ENCODE measurements around the gene BCKDHB. TPM values are rescaled to one million over a fixed set of nuclear protein-coding genes. Genes with fewer than 3 reads are reported as not detected.

The BCKDHB gene
- total RNA-seq, 1 experiment from 2014 or later: 24.3 TPM

DNA sequence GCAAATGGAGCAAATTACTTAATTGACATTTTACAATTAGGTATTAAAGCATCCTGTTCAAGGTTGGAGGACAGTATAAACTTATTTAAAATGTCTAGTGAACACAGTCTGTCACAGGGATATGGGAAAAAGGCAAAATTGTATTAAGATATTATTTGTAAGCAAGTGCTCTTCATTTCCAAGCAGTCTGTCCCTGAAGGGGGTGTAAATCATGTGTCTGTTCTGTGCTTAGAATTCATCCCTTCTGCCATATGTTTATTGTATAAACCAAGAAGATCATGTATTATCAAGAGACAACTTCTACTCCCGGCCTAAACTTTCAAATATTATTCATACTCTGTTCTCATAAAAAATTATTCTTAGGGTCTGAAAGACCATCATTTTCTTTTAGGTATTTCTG lies 144.8 kb downstream of the BCKDHB start:
- ChIA-PET POLR2A (no interaction called here), CTCF (no interaction called here)
- H3K4me1 Mint-ChIP-seq: no peaks in the 10 kb centered on the region
- ATAC-seq (no peak), DNase-seq (ENCODE audit: low spot score) (no peak)
- no peak for TF ChIP-seq FOXK1 (CRISPR knock-in tag; IDR thresholded peaks at IDR 0.05)
- TF ChIP-seq, protein P1, sequence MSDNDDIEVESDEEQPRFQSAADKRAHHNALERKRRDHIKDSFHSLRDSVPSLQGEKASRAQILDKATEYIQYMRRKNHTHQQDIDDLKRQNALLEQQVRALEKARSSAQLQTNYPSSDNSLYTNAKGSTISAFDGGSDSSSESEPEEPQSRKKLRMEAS (CRISPR knock-in tag; IDR thresholded peaks at IDR 0.05): no peak
- no peak for TF ChIP-seq NR2C2 (CRISPR knock-in tag; IDR thresholded peaks at IDR 0.05)
- TF ChIP-seq ZNF219 (CRISPR knock-in tag; IDR thresholded peaks at IDR 0.05; ENCODE audit: borderline replicate concordance): no peak
- TF ChIP-seq IRF2 (CRISPR knock-in tag; IDR thresholded peaks at IDR 0.05; ENCODE audit: borderline replicate concordance, low read depth): no peak
- TF ChIP-seq, protein P2, sequence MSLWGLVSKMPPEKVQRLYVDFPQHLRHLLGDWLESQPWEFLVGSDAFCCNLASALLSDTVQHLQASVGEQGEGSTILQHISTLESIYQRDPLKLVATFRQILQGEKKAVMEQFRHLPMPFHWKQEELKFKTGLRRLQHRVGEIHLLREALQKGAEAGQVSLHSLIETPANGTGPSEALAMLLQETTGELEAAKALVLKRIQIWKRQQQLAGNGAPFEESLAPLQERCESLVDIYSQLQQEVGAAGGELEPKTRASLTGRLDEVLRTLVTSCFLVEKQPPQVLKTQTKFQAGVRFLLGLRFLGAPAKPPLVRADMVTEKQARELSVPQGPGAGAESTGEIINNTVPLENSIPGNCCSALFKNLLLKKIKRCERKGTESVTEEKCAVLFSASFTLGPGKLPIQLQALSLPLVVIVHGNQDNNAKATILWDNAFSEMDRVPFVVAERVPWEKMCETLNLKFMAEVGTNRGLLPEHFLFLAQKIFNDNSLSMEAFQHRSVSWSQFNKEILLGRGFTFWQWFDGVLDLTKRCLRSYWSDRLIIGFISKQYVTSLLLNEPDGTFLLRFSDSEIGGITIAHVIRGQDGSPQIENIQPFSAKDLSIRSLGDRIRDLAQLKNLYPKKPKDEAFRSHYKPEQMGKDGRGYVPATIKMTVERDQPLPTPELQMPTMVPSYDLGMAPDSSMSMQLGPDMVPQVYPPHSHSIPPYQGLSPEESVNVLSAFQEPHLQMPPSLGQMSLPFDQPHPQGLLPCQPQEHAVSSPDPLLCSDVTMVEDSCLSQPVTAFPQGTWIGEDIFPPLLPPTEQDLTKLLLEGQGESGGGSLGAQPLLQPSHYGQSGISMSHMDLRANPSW (CRISPR knock-in tag; conservative IDR thresholded peaks at IDR 0.05; ENCODE audit: low read depth): no peak
- TF ChIP-seq ZNF317 (CRISPR knock-in tag; IDR thresholded peaks at IDR 0.05; ENCODE audit: borderline replicate concordance, low read depth): no peak
- TF ChIP-seq, protein P3, sequence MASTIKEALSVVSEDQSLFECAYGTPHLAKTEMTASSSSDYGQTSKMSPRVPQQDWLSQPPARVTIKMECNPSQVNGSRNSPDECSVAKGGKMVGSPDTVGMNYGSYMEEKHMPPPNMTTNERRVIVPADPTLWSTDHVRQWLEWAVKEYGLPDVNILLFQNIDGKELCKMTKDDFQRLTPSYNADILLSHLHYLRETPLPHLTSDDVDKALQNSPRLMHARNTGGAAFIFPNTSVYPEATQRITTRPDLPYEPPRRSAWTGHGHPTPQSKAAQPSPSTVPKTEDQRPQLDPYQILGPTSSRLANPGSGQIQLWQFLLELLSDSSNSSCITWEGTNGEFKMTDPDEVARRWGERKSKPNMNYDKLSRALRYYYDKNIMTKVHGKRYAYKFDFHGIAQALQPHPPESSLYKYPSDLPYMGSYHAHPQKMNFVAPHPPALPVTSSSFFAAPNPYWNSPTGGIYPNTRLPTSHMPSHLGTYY (CRISPR knock-in tag; IDR thresholded peaks at IDR 0.05): no peak
- no peak for TF ChIP-seq CREM (CRISPR knock-in tag; IDR thresholded peaks at IDR 0.05)
- TF ChIP-seq EMX1 (CRISPR knock-in tag; IDR thresholded peaks at IDR 0.05): no peak
- TF ChIP-seq PREB (CRISPR knock-in tag; IDR thresholded peaks at IDR 0.05; ENCODE audit: borderline replicate concordance): no peak
- no peak for TF ChIP-seq TP53 (CRISPR knock-in tag; IDR thresholded peaks at IDR 0.05)
- TF ChIP-seq, protein P4, sequence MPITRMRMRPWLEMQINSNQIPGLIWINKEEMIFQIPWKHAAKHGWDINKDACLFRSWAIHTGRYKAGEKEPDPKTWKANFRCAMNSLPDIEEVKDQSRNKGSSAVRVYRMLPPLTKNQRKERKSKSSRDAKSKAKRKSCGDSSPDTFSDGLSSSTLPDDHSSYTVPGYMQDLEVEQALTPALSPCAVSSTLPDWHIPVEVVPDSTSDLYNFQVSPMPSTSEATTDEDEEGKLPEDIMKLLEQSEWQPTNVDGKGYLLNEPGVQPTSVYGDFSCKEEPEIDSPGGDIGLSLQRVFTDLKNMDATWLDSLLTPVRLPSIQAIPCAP (CRISPR knock-in tag; IDR thresholded peaks at IDR 0.05): no peak
- no peak for TF ChIP-seq GRHL2 (CRISPR knock-in tag; IDR thresholded peaks at IDR 0.05; ENCODE audit: insufficient replicate concordance, severe bottlenecking)
- TF ChIP-seq MXD4 (CRISPR knock-in tag; IDR thresholded peaks at IDR 0.05; ENCODE audit: borderline replicate concordance): no peak
- TF ChIP-seq JUN (CRISPR knock-in tag; IDR thresholded peaks at IDR 0.05): no peak
- TF ChIP-seq, protein P5, sequence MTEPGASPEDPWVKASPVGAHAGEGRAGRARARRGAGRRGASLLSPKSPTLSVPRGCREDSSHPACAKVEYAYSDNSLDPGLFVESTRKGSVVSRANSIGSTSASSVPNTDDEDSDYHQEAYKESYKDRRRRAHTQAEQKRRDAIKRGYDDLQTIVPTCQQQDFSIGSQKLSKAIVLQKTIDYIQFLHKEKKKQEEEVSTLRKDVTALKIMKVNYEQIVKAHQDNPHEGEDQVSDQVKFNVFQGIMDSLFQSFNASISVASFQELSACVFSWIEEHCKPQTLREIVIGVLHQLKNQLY (CRISPR knock-in tag; IDR thresholded peaks at IDR 0.05): no peak
- TF ChIP-seq TEAD4 (CRISPR knock-in tag; IDR thresholded peaks at IDR 0.05): no peak
- TF ChIP-seq ELF4 (CRISPR knock-in tag; IDR thresholded peaks at IDR 0.05; ENCODE audit: low read depth): no peak
- TF ChIP-seq, protein P6, sequence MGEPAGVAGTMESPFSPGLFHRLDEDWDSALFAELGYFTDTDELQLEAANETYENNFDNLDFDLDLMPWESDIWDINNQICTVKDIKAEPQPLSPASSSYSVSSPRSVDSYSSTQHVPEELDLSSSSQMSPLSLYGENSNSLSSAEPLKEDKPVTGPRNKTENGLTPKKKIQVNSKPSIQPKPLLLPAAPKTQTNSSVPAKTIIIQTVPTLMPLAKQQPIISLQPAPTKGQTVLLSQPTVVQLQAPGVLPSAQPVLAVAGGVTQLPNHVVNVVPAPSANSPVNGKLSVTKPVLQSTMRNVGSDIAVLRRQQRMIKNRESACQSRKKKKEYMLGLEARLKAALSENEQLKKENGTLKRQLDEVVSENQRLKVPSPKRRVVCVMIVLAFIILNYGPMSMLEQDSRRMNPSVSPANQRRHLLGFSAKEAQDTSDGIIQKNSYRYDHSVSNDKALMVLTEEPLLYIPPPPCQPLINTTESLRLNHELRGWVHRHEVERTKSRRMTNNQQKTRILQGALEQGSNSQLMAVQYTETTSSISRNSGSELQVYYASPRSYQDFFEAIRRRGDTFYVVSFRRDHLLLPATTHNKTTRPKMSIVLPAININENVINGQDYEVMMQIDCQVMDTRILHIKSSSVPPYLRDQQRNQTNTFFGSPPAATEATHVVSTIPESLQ (CRISPR knock-in tag; IDR thresholded peaks at IDR 0.05): no peak
- no peaks in the 10 kb centered on the region for H3K9me3 Mint-ChIP-seq
- H3K27ac Mint-ChIP-seq: no peak overlapping the region
- H3K4me3 Mint-ChIP-seq: no peak overlapping the region
- H3K27me3 Mint-ChIP-seq (ENCODE audit: low read depth): no peaks in the 10 kb centered on the region
- H3K36me3 Mint-ChIP-seq: no peaks in the 10 kb centered on the region

All from WTC11 (cell line).